Stimulated activated CD8-positive, alpha-beta memory T cell treated with anti-CD3 and anti-CD28 coated beads, Interleukin-15, amount 100 ng/mL, for 24 hours (primary cell): ENCODE data around the gene CEBPG.

Experiments
- DNase-seq: peaks from one replicate; pipeline ENCODE4 v3.0.0-alpha.2; 2020; ENCODE audit warnings: low read depth

The CEBPG gene

DNA sequence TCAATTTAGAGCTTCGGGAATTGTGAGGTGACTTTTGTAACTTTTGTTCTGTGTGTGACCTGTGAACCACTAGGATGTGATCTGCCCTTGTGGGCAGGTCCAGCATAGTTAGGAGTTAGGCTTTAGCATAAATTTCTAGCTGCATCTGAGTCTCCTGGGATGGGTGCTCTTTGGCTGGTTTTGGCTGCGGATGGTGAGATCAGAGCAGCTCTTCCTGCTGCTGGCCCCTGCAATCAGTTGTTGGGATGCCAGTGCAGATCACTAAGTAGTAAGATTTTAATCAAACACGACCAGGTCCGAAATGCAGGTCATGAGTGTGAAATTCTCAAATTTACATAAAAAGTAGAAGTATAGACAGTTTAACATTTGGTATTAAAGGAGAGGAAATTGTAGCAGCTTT, 8.5 kb downstream of the CEBPG start:
- DNase-seq, result no peak

DNA sequence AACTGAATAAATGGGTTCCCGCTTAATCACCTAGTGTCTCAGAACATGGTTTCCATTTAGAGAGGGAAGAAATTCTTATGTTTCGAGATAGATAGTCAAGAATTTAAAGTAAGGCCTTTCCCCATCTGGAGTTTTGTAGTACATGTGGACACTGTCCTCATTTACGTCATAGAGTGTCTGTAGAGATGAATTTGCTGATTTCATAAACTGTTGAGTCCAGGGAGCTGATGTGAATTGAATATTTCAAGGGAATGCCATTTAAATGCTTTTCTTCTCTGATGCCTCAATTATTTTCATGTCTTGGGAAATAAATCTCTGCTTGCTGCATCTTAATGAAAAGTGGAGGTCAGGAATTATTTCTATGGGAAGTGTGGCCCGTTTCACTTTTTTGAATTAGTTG, 9.5 kb downstream of the CEBPG start:
- DNase-seq, result no peak

DNA sequence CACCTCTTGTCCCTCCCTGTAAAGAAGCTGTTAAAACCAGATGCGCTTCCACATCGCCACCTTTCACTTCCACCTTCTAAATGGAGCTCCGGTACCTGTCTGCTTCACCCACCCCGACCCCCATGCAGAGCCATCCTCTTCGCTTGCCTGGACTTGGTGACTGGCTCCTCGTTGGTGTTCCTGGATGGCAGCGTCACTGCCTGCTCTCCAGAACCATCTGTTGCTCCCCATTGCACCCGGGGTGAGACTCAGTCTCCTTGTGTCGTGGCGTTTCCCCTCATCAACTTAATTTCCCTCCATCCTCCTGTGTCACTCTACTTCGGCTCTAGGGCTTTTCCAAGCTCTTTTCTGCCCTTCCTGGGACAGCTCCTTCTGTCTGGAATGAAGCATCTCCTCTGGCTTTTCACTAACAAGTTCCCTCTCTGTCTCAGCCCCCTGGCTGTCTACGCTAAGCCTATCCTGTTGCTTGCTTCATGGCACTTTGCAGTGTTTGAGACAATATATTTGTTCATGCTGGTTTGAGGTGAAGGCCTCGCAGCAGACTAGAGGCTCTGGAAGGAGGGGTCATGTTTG, 10.3 kb downstream of the CEBPG start:
- no peak for DNase-seq

DNA sequence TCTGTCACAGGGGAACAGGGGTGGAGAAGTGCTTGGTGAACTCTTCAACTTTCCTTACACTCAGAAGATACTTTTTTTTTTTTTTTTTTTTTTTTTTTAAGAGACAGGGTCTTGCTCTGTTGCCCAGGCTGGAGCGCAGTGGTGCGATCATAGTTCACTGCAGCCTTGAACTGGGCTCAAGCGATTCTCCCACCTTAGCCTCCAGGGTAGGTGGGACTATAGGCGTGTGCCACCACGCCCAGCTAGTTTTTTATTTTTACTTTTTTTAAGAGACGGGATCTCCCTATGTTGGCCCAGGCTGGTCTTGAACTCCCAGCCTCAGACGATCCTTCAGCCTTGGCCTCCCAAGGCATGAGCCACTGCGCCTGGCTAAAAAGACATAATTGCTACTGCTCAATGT, 11.5 kb downstream of the CEBPG start:
- DNase-seq, result no peak

- no peak for DNase-seq
These were observed 12.4 kb downstream of the CEBPG start for GRCh38 chr19:33385956-33386355.

- DNase-seq, result no peak
These were observed 12.9 kb downstream of the CEBPG start for GRCh38 chr19:33386361-33386858.

GRCh38 chr19:33387351-33388230, 14.1 kb downstream of the CEBPG start:
- DNase-seq, result no peak

- DNase-seq, result no peak
These were observed 14.8 kb downstream of the CEBPG start for GRCh38 chr19:33388231-33388724.

DNA sequence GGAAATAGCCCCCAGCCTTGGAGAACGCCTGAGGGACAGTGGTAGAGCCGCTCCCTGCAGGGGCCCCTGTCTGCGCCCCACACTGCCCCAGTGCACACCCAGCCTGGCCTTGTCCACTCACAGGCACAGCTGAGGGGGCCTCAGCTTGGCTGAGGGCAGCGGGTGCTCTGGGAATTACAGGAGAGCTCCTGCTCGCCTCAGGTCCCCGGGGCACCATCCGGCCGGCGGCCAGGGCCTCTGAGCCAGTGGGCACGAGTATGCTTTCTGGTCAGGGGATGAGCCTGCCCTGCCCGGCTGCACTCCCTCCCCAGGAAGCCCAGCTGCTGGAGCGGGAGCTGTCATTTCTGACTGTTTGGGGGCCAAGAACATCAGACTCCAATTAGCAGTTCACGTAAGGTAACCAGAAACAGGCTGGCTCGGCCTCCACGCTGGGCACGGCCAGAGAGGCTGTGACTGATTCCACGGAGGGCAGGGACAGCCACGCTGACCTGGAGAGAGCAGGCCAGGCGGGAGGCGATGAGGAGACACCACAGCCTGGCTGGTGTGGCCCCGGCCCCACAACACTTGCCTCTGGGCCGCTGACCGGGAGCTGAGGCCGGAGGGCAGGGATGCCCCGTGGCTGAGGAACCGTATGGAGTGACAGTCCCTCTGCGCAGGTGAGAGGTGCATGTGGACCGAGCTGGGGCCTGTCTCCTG, 15.4 kb downstream of the CEBPG start:
- no peak for DNase-seq

- DNase-seq, result no peak
These were observed 16.1 kb downstream of the CEBPG start for GRCh38 chr19:33389421-33390100.

- no peak for DNase-seq
These were observed 16.8 kb downstream of the CEBPG start for GRCh38 chr19:33390101-33390907.

DNA sequence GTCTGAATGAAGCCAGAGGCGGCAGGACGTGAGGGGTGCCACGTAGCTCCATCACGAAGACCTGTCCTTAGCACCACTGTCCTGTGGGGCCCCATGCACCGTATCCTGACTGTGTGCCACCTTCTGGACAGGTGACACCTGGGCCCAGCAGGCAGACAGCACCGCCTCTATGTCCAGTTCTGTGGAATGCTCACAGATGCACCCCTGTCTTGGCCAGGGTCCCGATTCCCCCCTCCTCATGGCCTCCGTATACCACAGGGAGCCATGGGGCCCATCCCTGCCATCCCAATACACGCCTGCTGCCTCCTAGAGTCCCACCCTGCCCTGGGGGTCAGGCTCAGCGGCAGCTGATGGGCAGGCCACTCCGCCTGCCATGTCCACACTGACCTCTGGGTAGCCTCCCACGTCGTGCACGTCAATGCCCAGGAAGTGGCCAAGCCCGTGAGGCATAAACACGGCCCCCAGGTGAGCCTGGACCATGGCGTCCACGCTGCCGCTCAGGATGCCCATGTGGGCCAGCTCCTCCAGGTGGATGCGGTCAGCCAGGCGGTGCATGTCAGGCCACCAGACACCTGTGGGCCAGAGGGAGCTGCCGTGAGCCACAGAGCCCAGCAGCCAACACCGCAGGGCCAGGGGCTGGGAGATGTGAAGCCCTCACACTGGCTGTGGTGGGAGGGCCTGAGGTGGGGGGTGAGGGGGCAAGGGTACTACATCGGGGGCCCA, 17.6 kb downstream of the CEBPG start:
- DNase-seq, result no peak

DNA sequence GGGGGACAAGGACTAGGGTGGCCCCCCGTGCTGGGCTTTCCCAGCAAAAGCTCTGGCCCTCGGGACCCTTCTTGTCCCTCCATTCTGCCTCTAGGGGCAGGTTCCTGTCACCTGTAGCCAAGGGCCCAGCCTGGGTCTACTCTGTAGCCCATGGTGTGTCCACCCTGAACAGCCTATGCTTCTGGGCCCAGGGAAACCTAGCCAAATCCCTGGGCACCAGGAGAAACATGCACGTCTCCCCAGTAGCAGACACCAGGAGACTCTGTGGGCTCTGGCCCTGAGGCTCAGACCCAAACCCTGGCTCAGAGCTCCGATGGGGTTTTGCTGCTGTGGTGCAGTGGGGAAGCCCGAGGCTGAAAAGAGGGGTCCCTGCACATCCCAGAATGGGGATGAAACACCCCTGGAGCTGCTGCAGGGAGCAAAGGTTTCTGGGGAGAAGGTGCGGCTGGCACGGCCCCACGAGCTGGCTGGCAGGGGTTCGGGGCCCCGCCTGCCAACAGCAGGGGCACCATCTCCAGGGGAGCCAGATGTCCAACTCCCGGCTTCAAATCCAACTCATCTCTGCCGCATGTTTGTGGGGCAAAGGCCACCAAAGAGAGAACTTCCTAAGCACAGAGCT, 18.2 kb downstream of the CEBPG start:
- no peak for DNase-seq

- DNase-seq, result no peak
These were observed 19.1 kb downstream of the CEBPG start for GRCh38 chr19:33392341-33393285.

DNA sequence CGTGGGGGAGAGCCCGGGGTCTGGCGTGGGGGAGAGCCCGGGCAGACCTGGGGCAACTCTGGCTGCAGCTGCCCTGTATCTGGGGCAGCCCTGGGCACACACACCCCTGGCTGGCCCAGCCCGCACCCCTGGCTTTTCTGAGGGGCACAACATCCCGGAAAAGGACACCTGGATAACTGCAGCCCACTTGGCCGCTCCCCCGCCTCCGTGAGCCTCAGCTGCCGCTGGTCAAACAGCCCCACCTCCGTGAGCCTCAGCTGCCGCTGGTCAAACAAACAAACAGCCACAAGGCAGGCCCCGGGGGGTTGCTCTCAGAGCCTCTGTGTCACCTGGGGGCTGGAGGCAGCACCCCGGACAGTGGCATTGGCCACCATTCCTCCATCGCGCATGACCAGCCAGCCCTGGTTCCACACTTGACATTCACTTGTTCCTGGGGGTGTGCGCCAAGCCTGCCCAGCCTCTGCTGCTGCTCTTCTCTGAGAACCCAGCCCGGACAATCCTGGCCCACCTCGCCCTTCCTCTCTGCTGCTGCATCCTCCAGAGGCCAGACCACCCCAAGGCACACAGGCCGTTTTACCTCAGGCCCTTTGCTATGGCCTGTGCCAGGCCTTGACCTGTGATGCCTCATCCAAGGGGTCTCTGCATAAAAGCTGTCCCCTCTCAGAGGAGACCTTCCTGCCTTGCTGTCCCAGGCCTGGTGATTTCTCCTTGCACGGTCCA, 19.9 kb downstream of the CEBPG start:
- DNase-seq, result no peak

DNA sequence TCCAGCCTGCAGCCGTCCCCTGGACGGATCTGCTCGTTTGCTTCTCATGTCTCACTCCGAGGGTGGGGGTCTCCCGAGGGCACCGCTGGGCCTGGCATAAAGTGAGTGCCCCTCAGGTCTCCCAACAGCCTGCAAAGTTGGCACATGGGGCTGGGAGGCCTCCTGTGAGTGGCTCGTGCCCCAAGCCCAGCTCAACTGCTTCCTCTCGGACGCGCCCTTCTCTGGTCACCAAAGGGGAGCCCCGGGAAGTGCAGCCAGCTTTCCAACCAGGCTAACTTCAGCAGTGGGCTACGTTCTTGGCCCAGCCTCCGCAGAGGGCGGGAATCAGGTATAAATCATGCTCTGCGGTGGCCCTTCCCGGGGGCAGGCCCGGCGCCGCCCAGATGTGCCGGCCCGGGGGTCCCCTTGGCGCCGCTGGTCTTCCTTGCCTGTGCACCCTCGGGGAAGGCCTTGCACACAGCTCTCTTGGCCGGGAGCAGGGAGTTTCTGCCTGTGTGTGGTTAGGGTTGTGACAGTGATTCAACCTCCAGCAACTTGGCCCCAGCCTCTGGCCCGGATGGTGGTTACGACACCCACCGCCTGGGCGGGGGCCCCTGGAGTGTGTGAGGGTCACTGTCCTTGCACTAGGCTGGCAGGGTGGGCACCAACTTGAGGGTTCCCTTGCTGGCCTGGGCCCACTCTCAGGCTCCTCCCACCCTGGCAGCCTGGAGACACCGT, 20.7 kb downstream of the CEBPG start:
- no peak for DNase-seq

- DNase-seq, result no peak
These were observed 21.4 kb downstream of the CEBPG start for GRCh38 chr19:33394723-33395560.
